HG02571 (cell line): ENCODE data around the gene KYNU.
A peak's percentile ranks its signal among the peaks of the same experiment; 100 is the strongest.

Source experiments
- ATAC-seq: cut with Tn5 transposase; IDR thresholded peaks from one replicate; pipeline ENCODE4 v1.9.1; 2021; ENCODE audit warnings: mild to moderate bottlenecking, moderate library complexity; ENCODE audit not compliant: unreplicated experiment

Gene KYNU

DNA sequence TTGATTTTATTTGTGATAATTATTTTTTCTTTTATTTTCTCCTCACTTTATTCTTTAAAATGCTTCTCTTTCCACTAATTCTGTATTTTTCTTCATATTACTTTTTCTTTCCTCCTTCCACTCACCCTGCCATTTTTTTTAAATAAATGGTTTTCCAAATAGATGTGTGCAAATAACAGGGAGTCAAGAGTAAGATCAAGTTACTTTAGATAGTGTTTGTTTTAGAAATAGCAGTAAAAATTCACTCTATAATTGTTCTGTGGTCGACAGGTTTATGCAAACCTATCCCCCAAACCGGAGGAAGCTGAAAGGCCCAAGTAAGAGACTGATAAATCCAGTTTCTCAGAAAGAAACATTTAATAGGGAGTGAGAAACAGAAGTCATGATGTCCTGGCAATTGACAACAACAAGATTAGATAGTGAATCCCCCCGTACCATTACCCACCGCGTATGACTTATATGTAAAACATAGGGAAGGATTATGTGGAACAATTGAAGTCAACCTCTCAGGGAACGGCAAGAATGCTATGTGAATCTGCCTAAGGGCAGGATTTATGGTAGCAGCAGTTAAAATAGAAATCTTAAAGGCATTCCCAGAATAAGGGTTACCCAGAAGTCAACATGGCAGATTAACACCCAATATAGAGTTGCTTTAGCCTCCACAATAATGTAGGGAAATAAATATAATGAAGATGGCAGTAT lies 75.5 kb downstream of the KYNU start:
- no peak for ATAC-seq

GRCh38 chr2:142954493-142954892 lies 77.0 kb downstream of the KYNU start:
- ATAC-seq = no peak

DNA sequence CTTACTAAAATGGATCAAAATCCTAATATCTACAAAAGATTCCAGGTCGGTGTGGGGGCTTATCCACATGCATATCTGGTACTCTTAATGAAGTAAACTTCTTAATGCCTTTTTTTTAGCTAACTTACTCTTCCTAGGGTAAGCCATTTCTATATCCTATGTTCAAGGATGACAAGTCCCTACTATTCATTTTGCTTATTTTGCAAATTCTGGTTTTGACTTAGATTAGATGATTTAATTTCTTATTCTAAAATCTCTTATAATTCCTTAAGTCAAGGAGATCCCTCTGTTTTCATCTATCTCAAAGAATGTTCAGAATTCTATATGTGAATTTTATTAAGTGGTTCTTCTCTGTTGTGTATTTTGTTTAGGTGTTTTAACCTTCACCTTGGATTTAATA lies 79.7 kb downstream of the KYNU start:
- ATAC-seq = no peak

DNA sequence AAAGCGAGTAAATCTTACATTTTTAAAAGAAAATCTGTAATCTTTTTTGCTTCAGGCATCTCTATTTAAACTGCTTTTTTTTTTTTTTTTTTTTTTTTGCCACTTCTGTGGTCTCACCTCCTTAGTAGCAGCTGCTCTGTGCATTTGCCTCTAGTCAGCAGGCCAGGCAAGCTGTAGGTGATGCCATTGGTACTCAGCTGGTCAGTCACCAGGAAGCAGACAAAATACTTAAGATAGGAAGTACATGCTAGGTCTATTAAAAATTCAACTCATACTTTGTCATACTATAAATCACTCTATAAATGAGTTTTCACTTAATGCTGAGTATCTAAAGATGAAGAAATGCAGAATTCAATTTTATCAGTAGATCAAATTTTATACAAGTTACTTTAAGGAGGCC lies 83.7 kb downstream of the KYNU start:
- ATAC-seq = no peak

DNA sequence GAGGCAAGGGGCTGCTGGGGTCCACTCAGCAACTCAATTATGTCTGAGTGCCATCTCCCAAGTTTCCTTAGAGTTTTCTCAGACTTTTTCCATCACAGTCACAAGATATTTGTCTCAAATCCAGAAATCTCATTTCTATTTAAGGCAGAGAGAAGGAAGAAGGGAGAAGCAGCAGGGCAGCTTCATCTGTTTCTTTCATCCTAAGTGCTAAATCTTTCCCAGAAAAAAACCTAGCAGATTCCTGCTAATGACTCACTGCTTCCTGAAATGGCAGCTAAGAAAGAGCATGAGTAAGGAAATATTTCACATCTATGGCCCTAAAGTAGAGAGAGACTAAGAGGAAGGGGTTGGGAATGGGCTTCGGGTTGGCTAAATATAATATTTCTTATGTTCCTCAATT lies 88.0 kb downstream of the KYNU start:
- no peak for ATAC-seq

- ATAC-seq = no peak
Observed at GRCh38 chr2:142966284-142966683, 88.8 kb downstream of the KYNU start.

DNA sequence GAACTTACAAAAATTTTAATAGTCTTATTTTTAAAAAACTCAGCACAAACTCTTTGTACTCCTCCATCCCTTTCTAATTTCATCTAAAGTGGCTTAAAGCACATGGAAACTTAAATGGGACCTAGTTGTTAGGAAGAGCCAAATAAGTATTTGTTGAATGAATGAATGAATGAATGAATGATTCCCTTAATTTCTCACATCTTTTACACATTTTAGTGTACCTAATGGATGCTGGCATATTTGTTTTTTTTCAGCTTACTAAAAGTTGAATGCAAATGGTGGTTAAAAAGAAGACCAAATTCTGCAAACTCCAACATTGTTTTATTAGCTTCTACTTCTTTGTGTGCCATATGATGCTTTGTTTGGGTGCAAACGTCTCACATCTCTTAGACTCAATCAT lies 89.6 kb downstream of the KYNU start:
- ATAC-seq = no peak

DNA sequence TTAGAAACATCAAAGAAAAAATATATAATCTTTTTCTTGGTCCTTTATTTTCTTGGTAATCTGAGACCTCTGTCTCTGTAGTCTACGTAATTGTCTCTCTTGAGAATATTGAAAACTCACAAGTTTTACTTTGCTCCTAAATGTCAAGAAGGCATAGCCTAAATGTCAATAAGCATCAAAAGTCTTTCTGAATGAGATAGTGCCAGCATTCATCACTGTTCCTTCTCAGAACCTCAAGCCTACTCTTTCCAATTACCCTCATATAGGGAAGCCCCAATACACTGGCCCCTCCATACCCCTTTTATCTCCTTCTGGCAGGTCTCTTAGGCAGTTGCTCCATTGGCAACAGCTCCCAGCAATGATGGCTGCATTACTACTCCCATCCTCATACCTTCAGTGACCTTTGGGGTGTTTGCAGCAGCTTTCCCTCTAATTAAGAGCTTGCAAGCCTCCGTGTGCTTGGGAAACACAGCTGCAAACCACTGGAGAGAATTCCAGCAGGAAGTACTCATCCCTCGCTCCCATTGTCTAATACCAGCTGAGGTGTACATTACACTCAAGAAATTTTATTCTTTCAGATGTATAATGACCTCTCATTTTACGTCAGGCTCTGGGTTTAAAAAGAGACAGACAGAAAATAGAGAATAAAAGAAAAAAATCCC lies 95.8 kb downstream of the KYNU start:
- ATAC-seq = no peak

- no peak for ATAC-seq
Observed at GRCh38 chr2:142973822-142974207, 96.4 kb downstream of the KYNU start.

DNA sequence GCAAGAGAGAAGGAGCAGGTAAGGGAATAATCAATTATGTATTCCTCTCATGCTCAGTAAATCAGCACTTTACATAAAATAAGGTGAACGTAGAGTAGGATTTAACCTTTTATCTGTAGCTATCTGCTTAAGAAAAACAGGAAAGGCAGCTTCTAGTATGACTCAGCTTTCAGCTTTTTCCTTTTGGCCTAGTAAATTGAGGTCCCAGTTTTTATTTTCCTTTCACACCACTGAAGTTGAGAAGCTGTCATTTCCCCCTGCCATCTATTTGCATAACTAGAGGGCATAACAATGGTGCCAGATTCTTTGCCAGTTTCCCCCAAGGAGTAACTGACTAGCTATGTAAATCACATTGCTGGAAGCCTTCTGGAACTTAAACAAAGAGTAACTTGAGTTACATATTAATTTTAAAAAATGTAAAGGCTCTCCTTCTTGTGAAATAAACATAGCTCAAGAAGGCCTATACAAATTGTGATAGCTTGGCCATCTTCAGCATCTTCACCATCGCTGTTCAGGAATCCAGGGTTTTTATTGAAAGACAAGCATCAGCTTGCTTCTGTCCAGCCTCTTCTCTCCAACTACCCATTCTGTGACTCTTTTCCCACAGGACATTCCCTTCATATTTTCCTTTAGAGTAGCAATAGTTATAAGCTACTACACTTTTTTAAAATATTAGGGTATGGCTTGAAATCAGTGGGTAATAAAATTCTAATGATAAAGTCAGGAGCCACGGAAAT lies 97.0 kb downstream of the KYNU start:
- no peak for ATAC-seq

- no peak for ATAC-seq
Observed at GRCh38 chr2:142975239-142975638, 97.8 kb downstream of the KYNU start.

GRCh38 chr2:142980246-142981068 lies 103.0 kb downstream of the KYNU start:
- no peak for ATAC-seq

DNA sequence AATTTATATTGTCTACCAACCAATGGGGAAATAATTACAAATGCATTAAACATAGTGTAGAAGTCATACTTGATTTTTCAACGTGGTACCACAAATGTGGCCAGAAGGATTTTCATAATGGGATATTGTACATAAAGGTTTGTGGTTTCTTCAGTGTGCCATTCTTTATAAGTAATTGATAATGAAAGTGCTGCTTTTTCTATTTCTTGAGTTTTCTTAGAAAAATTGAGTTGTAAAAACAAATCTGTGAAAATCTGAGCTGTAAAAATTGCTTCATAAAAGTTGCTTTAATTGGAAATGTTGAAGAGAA lies 103.6 kb downstream of the KYNU start:
- ATAC-seq = no peak

GRCh38 chr2:142981756-142982155 lies 104.3 kb downstream of the KYNU start:
- no peak for ATAC-seq

DNA sequence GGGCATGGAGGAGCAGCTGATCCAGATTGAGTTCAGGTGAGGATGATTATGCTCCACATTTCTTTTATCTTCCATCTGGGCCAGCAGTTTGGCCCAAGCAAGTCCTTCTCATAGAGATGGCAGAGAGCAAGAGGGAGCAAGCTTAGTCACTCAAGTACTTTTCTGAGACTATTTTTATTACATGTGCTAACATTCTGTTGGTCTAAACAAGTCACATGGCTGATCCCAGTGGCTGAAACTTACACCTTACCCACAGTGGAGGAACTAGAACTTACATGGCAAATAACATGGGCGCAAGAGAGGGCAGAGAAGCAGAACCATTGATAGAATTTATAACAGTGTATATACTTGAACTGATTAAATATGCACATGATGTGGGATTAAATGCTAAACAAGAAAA lies 105.7 kb downstream of the KYNU start:
- ATAC-seq = peak; percentile 62

DNA sequence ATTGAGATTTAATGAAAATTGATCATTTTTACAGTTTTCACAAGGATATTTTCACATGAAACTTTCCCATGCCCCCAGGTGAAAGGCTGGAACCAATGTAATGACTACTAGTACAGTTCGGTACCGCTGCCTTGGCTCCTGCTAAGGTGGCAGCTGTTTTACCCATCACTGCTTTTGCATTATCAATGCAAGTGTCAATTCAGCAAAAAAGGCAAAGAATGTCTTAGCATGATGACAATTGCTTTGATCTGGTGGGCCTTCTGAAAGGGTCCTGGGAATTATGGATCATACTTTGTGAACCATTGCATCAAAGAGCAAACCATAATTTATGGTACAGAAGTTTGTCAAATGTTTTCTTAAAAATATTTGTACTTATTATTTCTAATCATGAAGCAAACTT lies 107.2 kb downstream of the KYNU start:
- no peak for ATAC-seq

DNA sequence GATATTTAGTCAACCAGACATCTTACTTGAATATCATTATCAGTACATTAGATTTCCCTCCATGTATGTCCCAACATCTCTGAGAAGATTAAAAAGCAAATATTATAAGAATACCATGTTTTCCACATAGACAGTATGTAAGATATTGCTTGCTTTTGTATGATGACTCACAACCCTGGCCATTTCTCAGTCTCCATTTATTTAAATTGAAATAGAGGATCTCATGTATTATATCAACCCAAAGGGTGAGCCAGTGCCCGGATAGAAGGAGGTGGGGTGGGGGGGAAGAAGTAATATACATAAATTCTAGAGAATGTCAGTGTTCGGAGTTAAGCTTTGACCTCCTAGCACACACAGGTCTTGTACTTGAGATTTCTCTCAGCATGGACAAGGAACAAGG lies 109.6 kb downstream of the KYNU start:
- ATAC-seq = no peak

DNA sequence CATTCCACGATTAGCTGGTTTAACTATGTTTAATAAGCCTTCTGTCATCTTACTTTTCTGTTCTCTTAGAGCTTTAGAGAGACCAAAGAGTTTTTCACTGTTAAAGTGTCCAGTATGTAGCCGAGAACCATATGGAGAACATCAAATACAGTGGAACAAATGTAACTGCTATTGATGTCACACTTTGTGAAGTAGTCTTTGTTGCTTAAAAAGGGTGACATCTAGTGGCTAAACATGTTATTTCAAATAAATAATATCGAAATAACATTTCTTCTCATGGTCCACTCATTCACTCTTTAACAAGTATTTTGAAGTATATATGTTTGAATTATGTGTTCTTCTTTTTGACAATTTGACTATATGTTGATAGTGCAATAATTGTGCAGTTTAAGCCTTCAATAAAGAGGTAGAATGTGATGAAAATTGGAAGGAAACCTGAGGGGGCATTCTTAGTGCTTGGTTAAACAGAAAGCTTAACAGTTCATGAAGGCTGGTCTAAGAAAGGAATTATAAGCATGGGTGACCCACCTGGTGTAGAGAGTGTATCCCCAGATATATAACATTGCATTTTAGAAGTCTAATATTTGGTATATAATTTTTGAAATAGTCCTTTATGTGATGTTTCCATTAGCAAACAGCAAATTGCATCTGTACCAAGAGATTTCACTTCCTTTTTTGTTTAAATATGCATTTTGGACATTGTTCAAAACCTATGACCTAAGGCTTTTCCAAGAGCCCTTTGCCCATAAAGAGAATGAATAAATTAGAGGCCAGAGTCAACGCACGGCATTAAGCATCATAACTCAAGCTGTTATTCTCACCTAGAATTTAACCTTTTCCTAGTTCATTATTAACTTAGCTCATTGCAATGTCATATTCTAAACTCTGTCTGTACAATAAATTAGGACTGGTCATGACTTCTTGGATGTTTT lies 112.1 kb downstream of the KYNU start:
- ATAC-seq = peak; percentile 61

GRCh38 chr2:142991295-142991694 lies 113.8 kb downstream of the KYNU start:
- ATAC-seq = no peak

DNA sequence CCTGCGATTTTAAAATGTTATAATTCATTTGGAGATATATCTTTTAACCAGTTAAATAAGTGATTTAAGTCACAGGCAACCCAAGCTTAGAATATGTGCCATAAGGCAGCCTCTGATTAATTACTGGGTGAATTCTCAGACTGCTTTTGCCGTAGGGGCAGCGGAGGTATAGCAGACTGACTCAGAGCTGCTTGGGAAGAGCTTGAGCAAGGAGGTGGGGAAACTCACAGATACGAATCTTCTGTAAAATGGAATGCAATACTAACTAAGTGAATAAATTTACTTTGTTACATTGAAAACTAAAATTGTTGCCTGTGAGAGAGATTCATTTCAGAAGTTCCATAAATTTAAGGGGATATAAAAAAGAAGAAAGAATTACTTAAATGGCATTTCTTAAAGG lies 115.4 kb downstream of the KYNU start:
- no peak for ATAC-seq
